ENCODE results near the gene PACSIN3.
"Not testable (repeated sequence)": the region's sequence is repeated elsewhere in the genome, so short reads cannot be mapped to it uniquely, and the experiment has no call there.

PACSIN3 gene

DNA sequence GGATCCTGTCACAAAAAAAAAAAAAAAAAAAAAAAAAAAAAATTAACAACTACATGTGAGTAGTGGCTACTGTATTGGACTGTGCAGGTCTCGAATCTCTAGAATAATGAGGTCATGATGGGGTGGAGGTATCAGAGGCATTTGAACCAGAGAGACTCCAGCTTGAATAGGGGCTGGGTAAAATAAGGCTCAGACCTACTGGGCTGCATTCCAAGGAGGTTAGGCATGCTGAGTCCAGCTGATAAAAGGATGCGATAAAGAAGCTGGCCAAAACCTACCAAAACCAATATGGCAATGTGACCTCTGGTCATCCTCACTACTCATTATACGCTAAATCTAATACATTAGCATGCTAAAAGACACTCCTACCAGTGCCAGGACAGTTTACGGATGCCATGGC lies 5.9 kb upstream of the PACSIN3 start:
- DNase-seq (ENCODE audit: low spot score) = no peak

DNA sequence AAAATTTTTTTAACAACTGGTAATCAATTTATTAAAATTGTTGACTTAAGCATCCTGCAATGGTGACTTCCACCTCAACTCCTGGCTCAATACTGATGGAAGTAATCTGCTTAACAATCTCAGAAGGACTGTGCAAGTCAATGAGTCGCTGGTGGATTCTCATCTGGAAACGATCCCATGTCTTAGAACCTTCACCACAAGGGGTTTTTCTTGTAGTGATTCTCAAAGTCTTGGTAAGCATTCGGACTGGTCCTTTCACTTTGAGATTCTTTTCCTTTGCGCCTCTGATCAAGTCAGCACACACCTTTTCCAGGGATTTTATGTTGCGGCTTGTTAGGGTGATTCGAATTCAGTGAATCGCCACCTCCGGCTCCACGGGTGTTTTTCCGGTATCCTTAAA lies 4.9 kb upstream of the PACSIN3 start:
- DNase-seq (ENCODE audit: low spot score) = not testable (repeated sequence)

DNA sequence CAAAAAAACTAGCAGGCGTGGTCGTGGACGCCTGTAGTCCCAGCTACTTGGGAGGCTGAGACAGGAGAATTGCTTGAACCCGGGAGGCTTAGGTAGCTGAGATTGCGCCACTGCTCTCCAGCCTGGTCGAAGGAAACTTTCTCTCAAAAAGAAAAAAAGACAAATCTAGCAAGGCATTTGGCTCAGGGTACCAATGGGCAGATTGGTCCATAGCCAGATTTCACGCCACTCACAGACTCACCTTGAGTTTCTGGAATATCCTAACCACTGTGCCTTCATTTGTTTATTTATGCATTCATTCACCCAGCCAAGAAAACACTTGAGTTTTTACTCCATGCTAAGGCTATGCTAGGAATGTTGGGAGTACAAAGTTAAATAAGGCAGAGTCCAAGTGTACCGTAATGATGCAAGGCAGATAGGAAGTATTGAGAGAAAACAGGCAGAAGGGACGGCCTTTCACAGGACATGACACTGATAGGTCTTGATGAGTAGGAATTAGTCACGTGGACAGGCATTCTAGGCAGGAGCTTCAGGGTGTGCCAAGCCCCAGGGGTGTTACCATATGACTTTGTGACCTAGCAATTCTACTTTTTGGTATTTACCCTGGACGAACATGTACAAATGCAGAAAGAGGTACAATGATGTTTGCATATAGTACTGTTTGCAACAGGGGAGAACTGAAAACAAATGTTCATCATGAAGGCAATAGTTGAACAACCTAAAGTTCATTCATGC lies 3.0 kb upstream of the PACSIN3 start:
- DNase-seq (ENCODE audit: low spot score) = no peak

GRCh38 chr11:47188259-47188658 lies 2.0 kb upstream of the PACSIN3 start:
- DNase-seq (ENCODE audit: low spot score) = no peak

DNA sequence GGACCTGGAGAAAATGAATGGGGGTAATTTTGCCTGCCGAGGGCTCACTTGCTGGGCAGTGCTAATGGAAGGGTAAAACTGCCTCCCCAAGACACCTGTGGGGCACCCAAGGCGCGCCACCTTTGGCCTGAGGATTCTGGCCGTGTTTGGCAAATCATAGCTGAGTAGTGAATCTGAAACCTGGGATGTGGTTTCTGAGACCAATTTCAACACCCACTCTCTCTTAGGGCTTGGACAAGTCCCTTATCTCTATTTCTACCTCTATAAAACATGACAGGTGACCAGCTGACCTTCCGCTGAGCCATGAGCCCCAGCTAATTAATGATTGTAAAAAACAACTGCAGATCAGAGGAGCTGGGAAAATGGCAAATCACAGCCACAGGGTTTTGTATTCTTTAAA lies 1.5 kb upstream of the PACSIN3 start:
- DNase-seq (ENCODE audit: low spot score) = no peak

- DNase-seq (ENCODE audit: low spot score) = peak; percentile 67
These were observed 764 bp upstream of the PACSIN3 start for GRCh38 chr11:47186700-47187695.

DNA sequence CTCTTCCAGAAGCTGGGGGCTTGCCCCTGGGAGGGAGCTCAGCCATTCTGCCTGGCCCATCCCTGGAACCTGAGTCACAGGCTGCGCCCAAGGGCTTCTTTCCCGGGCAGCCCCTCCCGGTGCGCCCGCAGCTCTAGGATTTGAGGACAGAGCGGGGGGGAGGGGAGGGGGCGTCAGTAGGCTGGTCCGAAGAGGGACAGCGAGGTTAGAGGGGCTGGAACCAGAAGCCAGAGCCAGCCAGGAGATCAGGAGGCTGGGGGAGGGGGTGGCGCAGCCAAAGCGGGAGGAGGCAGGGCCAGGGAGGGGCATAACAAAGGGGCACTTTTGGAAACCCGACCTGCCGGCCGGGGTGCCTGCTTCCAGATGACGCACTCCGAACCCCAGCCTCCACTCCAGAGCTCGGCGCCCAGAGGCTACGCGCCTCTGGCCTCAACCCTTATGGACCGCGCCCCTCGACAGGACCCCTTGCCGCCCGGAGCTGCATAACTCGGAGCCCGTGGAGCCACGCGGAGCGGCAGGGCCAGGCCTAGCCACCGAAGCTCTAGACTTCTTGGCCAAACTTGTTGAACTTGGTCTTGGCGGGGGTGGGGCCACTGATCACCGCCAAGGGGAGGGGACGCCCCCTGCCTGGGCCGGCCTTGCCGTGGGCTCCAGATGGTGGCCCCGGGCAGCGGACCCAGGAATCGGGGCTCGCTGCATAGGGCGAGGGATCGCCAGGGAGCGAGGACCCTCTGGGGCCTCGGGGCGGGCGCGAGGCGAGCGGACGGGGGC lies 744 bp downstream of the PACSIN3 start:
- DNase-seq (ENCODE audit: low spot score) = no peak

GRCh38 chr11:47184711-47185304 lies 1.4 kb downstream of the PACSIN3 start:
- peak; percentile 92 for DNase-seq (ENCODE audit: low spot score)

GRCh38 chr11:47183969-47184368 lies 2.3 kb downstream of the PACSIN3 start:
- no peak for DNase-seq (ENCODE audit: low spot score)

DNA sequence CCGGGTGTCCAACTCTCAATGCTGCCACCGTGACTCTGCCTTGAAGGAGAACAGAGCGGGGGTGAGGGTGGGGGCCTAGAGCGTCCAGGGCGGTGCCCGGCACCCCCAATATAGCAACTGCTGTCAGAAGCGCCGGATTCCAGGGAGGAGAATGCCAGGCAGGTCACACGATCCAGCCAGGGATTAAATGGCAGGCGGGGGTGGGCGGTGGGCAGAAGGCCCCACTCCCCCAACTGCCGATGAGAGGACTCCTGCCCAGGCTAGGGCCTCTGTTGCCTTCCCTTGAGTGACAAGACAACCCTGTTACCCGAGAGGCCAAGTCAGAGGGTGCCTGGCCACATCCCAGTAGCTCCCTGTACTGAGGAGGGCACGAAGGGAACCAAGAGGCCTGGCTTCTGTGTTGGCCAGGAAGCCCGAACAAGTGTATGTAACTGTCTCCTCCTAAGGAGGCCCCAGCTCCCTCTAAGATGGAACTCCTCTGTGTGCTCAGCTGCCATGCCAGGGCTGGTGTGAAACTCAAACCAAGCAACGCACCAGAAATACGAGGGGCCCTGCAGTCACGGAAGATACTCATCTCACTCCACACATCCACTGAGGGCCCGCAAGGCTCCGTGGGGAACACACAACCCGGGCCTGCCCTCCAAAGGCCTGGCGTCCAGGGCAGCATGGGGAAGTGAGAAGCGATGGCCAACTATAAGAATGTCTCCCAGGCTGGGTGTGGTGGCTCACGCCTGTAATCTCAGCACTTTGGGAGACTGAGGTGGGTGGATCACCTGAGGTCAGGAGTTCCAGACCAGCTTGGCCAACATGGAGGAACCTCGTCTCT lies 3.0 kb downstream of the PACSIN3 start:
- no peak for DNase-seq (ENCODE audit: low spot score)

DNA sequence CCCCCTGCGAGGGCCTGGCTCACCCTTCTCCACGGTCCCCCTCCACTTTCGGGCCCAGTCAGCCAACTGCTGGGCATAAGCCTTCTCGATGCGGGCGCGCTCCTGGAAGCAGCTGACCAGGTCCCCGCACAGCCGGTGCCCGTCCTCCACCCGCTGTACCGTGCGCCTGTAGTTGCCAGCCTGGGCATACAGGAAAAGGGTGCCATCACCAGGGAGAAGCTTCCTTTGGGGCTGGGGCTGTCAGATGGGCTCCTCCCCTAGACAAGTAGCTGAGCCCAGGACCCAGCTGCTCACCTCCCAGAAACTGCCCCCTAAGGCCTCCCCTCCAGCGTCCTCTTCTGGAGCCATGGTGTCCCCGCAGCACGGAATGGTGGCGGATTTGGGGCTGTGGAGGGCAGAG lies 3.9 kb downstream of the PACSIN3 start:
- DNase-seq (ENCODE audit: low spot score) = no peak

DNA sequence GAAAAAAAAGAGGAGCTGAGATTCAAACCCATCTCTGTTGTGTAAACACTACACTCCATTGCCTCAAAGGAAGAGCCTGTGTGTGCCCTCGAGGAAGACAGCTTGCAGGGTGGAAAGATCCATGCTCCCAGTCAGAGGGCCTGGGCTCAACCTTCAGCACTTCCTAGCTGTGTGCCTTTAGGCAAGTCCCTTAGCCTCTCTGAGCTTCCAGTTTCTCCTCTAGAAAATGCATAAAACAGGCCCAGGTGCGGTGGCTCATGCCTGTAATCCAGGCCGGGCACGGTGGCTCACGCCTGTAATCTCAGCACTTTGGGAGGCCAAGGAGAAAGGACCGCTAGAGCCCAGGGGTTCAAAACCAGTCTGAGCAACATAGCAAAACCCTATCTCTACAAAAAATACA lies 5.0 kb downstream of the PACSIN3 start:
- no peak for DNase-seq (ENCODE audit: low spot score)

- no peak for DNase-seq (ENCODE audit: low spot score)
These were observed 6.0 kb downstream of the PACSIN3 start for GRCh38 chr11:47180006-47180787.

DNA sequence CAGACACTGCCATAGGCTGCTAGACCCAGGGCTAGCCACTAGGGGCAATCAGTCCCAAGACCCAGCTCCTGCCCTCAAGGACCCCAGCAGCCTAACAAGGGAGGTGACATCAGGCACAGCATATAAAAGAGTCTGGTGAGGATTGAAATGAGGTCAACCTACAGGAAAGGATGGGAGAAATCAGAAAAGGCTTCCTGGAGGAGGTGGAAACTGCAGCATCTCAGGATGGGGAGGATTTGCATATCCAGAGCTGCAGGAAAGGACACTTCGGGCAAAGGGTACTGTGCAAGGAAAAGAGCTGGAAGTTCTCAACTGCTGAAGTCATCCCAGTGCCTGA lies 6.6 kb downstream of the PACSIN3 start:
- no peak for DNase-seq (ENCODE audit: low spot score)

DNA sequence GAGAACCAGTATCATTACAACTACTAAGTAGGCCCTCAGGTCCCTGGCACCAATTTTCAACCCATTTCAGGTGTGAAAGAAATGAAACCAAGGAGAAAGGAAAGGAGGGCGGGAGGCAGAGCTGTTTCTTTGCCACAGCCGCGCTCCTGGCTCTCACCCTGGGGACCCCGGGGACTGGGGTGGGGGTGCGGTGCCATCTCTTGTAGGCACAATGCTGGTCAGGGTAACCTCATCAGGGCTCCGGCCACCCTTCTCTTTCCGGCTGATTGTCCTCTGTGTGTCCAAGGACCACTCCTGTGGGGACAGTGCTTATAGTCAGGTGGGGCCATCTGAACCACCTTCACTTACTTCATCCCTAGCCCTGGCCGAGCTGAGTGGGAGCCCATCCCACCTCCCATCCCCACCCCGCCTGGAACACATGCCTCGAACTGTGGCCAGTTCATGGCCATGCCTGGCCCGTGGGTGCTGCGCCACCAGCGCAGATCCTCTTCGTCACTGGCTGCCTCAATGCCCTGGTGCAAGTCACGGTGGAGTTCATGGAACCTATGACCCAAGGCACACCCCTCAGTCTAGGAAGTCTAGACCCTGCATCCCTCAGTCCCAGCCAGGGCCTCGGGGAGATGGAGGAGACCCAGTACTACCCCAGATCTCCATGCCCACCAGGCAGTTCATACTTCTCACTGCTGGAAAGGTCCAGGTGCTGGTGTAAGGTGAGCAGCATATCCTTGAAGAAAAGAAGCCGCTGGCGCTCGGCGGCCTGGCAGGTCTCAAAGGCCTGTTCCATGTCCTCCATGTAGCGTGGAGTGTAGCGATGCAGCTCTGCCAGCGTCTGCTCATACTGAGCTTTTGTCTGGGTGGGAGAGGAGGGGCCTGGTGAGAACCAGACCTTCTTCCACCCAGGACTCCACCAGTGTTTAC lies 7.2 kb downstream of the PACSIN3 start:
- DNase-seq (ENCODE audit: low spot score) = no peak

GRCh38 chr11:47178316-47178715 lies 7.9 kb downstream of the PACSIN3 start:
- no peak for DNase-seq (ENCODE audit: low spot score)

GRCh38 chr11:47177846-47178245 lies 8.4 kb downstream of the PACSIN3 start:
- no peak for DNase-seq (ENCODE audit: low spot score)

- DNase-seq (ENCODE audit: low spot score) = peak; percentile 90
These were observed 8.9 kb downstream of the PACSIN3 start for GRCh38 chr11:47177229-47177845.

Data from putamen (tissue), 1 donor.